GM20431 (cell line): Measurements from ENCODE around the gene ZBTB32.
"Not testable (repeated sequence)": the region's sequence is repeated elsewhere in the genome, so short reads cannot be mapped to it uniquely, and the experiment has no call there.

ENCODE experiments used
- in situ Hi-C: fragments of 300-500 bp; cut with MseI, MboI; formaldehyde crosslinking; loops from one replicate; pipeline ENCODE4 v1.15.0; 2020; ENCODE audit warnings: low sequenced_read_pairs; ENCODE audit not compliant: unreplicated experiment

ZBTB32 gene

GRCh38 chr19:35718345-35719041, 14.1 kb downstream of the ZBTB32 start:
- in situ Hi-C loops = no loop called here

GRCh38 chr19:35719402-35720162, 15.2 kb downstream of the ZBTB32 start:
- in situ Hi-C loops = no loop called here

GRCh38 chr19:35720163-35720524, 15.8 kb downstream of the ZBTB32 start:
- in situ Hi-C loops = no loop called here

GRCh38 chr19:35720648-35721047, 16.3 kb downstream of the ZBTB32 start:
- in situ Hi-C loops = no loop called here

GRCh38 chr19:35721374-35721773, 17.0 kb downstream of the ZBTB32 start:
- in situ Hi-C loops = no loop called here

GRCh38 chr19:35722461-35722860, 18.1 kb downstream of the ZBTB32 start:
- in situ Hi-C loops = no loop called here

GRCh38 chr19:35722897-35723296, 18.5 kb downstream of the ZBTB32 start:
- in situ Hi-C loops = no loop called here

GRCh38 chr19:35723671-35724070, 19.3 kb downstream of the ZBTB32 start:
- in situ Hi-C loops = no loop called here

GRCh38 chr19:35724132-35724531, 19.8 kb downstream of the ZBTB32 start:
- in situ Hi-C loops = not testable (repeated sequence)

GRCh38 chr19:35724560-35724959, 20.2 kb downstream of the ZBTB32 start:
- in situ Hi-C loops = no loop called here

GRCh38 chr19:35725216-35725861, 21.0 kb downstream of the ZBTB32 start:
- in situ Hi-C loops = no loop called here

- in situ Hi-C loops = no loop called here
These were observed 22.9 kb downstream of the ZBTB32 start for GRCh38 chr19:35727053-35727955.

GRCh38 chr19:35727956-35728706, 23.8 kb downstream of the ZBTB32 start:
- in situ Hi-C loops = no loop called here

GRCh38 chr19:35729021-35729420, 24.7 kb downstream of the ZBTB32 start:
- in situ Hi-C loops = no loop called here

GRCh38 chr19:35729763-35730162, 25.4 kb downstream of the ZBTB32 start:
- in situ Hi-C loops = no loop called here

- in situ Hi-C loops = no loop called here
These were observed 26.0 kb downstream of the ZBTB32 start for GRCh38 chr19:35730326-35730725.

GRCh38 chr19:35731353-35731752, 27.0 kb downstream of the ZBTB32 start:
- in situ Hi-C loops = no loop called here

GRCh38 chr19:35731779-35732405, 27.5 kb downstream of the ZBTB32 start:
- in situ Hi-C loops = no loop called here

- in situ Hi-C loops = no loop called here
These were observed 28.3 kb downstream of the ZBTB32 start for GRCh38 chr19:35732540-35733179.
